Epithelial cell of prostate (primary cell): ENCODE measurements around the gene RNF135.

ENCODE experiments used
- DNase-seq: peaks from one replicate; pipeline ENCODE4 v3.0.0-alpha.2; 2011; ENCODE audit warnings: low read depth, low spot score
- H3K27ac ChIP-seq: fragments of 450-650 bp; 2 replicates; pipeline ENCODE4 v1.5.1; 2017; ENCODE audit warnings: mild to moderate bottlenecking

The RNF135 gene

GRCh38 chr17:31048780-31049179 is 77.9 kb downstream of the RNF135 start:
- no peak for DNase-seq

More at GRCh38 chr17:31048780-31049179, 77.9 kb downstream of the RNF135 start:
- H3K27ac ChIP-seq = no peak overlapping the region
